ENCODE measurements around the gene MRGPRD. TPM values are rescaled to one million over a fixed set of nuclear protein-coding genes. Genes with fewer than 3 reads are reported as not detected.

MRGPRD gene
- total RNA-seq, 1 donor from 2014 or later: not detected

GRCh38 chr11:68950762-68951161 is 30.0 kb downstream of the MRGPRD start:
- DNase-seq (ENCODE audit: extremely low read depth, low read depth, low spot score): no peak

- no peak for DNase-seq (ENCODE audit: extremely low read depth, low read depth, low spot score)
Measured at GRCh38 chr11:68950270-68950669, 30.5 kb downstream of the MRGPRD start.

GRCh38 chr11:68948935-68949334 is 31.9 kb downstream of the MRGPRD start:
- DNase-seq (ENCODE audit: extremely low read depth, low read depth, low spot score): no peak

GRCh38 chr11:68948496-68948895 is 32.3 kb downstream of the MRGPRD start:
- no peak for DNase-seq (ENCODE audit: extremely low read depth, low read depth, low spot score)

GRCh38 chr11:68947151-68947550 is 33.6 kb downstream of the MRGPRD start:
- no peak for DNase-seq (ENCODE audit: extremely low read depth, low read depth, low spot score)

GRCh38 chr11:68946416-68947090 is 34.2 kb downstream of the MRGPRD start:
- DNase-seq (ENCODE audit: extremely low read depth, low read depth, low spot score): no peak

- no peak for DNase-seq (ENCODE audit: extremely low read depth, low read depth, low spot score)
Measured at GRCh38 chr11:68942751-68943271, 38.0 kb downstream of the MRGPRD start.

GRCh38 chr11:68942095-68942620 is 38.6 kb downstream of the MRGPRD start:
- no peak for DNase-seq (ENCODE audit: extremely low read depth, low read depth, low spot score)

- DNase-seq (ENCODE audit: extremely low read depth, low read depth, low spot score): no peak
Measured at GRCh38 chr11:68941324-68942094, 39.3 kb downstream of the MRGPRD start.

- no peak for DNase-seq (ENCODE audit: extremely low read depth, low read depth, low spot score)
Measured at GRCh38 chr11:68940651-68941323, 40.0 kb downstream of the MRGPRD start.

- no peak for DNase-seq (ENCODE audit: extremely low read depth, low read depth, low spot score)
Measured at GRCh38 chr11:68939583-68940555, 40.9 kb downstream of the MRGPRD start.

- DNase-seq (ENCODE audit: extremely low read depth, low read depth, low spot score): no peak
Measured at GRCh38 chr11:68938816-68939582, 41.8 kb downstream of the MRGPRD start.

GRCh38 chr11:68938088-68938487 is 42.7 kb downstream of the MRGPRD start:
- DNase-seq (ENCODE audit: extremely low read depth, low read depth, low spot score): no peak

GRCh38 chr11:68936676-68937620 is 43.8 kb downstream of the MRGPRD start:
- no peak for DNase-seq (ENCODE audit: extremely low read depth, low read depth, low spot score)

- no peak for DNase-seq (ENCODE audit: extremely low read depth, low read depth, low spot score)
Measured at GRCh38 chr11:68936358-68936636, 44.5 kb downstream of the MRGPRD start.

- DNase-seq (ENCODE audit: extremely low read depth, low read depth, low spot score): no peak
Measured at GRCh38 chr11:68935516-68936357, 45.0 kb downstream of the MRGPRD start.

- no peak for DNase-seq (ENCODE audit: extremely low read depth, low read depth, low spot score)
Measured at GRCh38 chr11:68935066-68935465, 45.7 kb downstream of the MRGPRD start.

- no peak for DNase-seq (ENCODE audit: extremely low read depth, low read depth, low spot score)
Measured at GRCh38 chr11:68934666-68935065, 46.1 kb downstream of the MRGPRD start.
